Upper lobe of right lung (tissue), 1 donor: ENCODE results near the gene ITGBL1. TPM values are rescaled to one million over a fixed set of nuclear protein-coding genes. Genes with fewer than 3 reads are reported as not detected.

Source experiments
- ATAC-seq: fragments of 200-7000 bp; cut with Tn5 transposase; one replicate; pipeline ENCODE4 v1.9.1; 2020; ENCODE audit warnings: mild to moderate bottlenecking, moderate library complexity
- DNase-seq: peaks from one replicate; pipeline ENCODE4 v3.0.0-alpha.2; 2020
- H3K27ac ChIP-seq: fragments of 200-600 bp; one replicate; pipeline ENCODE4 v1.8.0; 2022
- H3K27me3 ChIP-seq: fragments of 200-600 bp; one replicate; pipeline ENCODE4 v1.8.0; 2022; ENCODE audit warnings: mild to moderate bottlenecking
- H3K36me3 ChIP-seq: fragments of 200-600 bp; one replicate; pipeline ENCODE4 v1.8.0; 2022
- H3K4me1 ChIP-seq: fragments of 200-600 bp; one replicate; pipeline ENCODE4 v1.8.0; 2022
- H3K4me3 ChIP-seq: fragments of 200-600 bp; one replicate; pipeline ENCODE4 v1.8.0; 2022; ENCODE audit warnings: mild to moderate bottlenecking
- H3K9me3 ChIP-seq: fragments of 200-600 bp; one replicate; pipeline ENCODE4 v1.8.0; 2022
- intact Hi-C: fragments of 100-400 bp; cut with DNase I; formaldehyde crosslinking; loops from one replicate; pipeline ENCODE4 v1.11.0; 2022
- total RNA-seq: library from RNA; stranded (reverse); fragmentation: NEBNext Ultra II Directional; extraction: Animal tissue kit (Norgen Biotek cat#: 25700); gene quantifications from one replicate; pipeline ENCODE4 v1.2.1, GENCODE V29; 2021
- TF ChIP-seq, protein P1 (sequence below): fragments of 200-600 bp; IDR thresholded peaks from one replicate; pipeline ENCODE4 v1.8.0; 2022; ENCODE audit warnings: antibody characterized with exemption
- donor health status: DM: no; HTN: yes; CAD: no; lungs with severe emphysema.

The ITGBL1 gene
- total RNA-seq, 1 donor from 2014 or later = 43.6 TPM

GRCh38 chr13:101523154-101524131 lies 71.0 kb downstream of the ITGBL1 start:
- no peak for ATAC-seq
- H3K4me3 ChIP-seq = no peak overlapping the region
- no peaks in the 10 kb centered on the region for H3K4me1 ChIP-seq
- no peaks in the 10 kb centered on the region for H3K36me3 ChIP-seq
- H3K9me3 ChIP-seq = no peaks in the 10 kb centered on the region
- no peak overlapping the region for H3K27ac ChIP-seq
- DNase-seq = no peak
- no peaks in the 10 kb centered on the region for H3K27me3 ChIP-seq
- intact Hi-C loops = no loop called here
- TF ChIP-seq, protein P1, sequence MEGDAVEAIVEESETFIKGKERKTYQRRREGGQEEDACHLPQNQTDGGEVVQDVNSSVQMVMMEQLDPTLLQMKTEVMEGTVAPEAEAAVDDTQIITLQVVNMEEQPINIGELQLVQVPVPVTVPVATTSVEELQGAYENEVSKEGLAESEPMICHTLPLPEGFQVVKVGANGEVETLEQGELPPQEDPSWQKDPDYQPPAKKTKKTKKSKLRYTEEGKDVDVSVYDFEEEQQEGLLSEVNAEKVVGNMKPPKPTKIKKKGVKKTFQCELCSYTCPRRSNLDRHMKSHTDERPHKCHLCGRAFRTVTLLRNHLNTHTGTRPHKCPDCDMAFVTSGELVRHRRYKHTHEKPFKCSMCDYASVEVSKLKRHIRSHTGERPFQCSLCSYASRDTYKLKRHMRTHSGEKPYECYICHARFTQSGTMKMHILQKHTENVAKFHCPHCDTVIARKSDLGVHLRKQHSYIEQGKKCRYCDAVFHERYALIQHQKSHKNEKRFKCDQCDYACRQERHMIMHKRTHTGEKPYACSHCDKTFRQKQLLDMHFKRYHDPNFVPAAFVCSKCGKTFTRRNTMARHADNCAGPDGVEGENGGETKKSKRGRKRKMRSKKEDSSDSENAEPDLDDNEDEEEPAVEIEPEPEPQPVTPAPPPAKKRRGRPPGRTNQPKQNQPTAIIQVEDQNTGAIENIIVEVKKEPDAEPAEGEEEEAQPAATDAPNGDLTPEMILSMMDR = no peak

DNA sequence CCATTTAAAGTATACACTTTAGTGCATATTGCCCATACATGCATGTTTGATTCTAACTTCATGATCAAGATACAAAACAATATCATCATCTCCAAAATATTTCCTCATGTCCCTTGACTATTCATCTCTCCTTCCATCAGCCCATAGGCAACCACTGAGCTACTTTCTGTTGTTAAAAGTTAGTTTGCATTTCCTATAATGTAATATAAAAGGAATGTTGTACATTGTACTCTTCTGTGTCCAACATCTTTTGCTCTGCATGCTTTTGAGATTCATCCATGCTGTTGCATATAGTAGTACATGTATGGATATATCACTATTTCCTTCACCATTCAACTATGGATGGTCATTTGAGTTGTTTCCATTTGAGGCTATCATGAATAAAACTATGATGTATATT lies 74.7 kb downstream of the ITGBL1 start:
- no peaks in the 10 kb centered on the region for H3K4me1 ChIP-seq

GRCh38 chr13:101529422-101529821 lies 76.9 kb downstream of the ITGBL1 start:
- Histone ChIP-seq H3K27ac (no peak overlapping the region), H3K4me1 (no peaks in the 10 kb centered on the region), H3K27me3 (no peaks in the 10 kb centered on the region), H3K9me3 (no peaks in the 10 kb centered on the region), H3K36me3 (no peaks in the 10 kb centered on the region), H3K4me3 (no peak overlapping the region)
- DNase-seq (no peak), ATAC-seq (no peak)
- intact Hi-C loops = no loop called here
- TF ChIP-seq, protein P1 = no peak

More for the DNA sequence above, 74.7 kb downstream of the ITGBL1 start:
- TF ChIP-seq, protein P1 = no peak
- H3K9me3 ChIP-seq = no peaks in the 10 kb centered on the region
- intact Hi-C loops = no loop called here
- H3K4me3 ChIP-seq = no peak overlapping the region
- H3K27me3 ChIP-seq = no peaks in the 10 kb centered on the region
- H3K36me3 ChIP-seq = no peaks in the 10 kb centered on the region
- no peak for ATAC-seq
- no peak for DNase-seq
- H3K27ac ChIP-seq = no peak overlapping the region

DNA sequence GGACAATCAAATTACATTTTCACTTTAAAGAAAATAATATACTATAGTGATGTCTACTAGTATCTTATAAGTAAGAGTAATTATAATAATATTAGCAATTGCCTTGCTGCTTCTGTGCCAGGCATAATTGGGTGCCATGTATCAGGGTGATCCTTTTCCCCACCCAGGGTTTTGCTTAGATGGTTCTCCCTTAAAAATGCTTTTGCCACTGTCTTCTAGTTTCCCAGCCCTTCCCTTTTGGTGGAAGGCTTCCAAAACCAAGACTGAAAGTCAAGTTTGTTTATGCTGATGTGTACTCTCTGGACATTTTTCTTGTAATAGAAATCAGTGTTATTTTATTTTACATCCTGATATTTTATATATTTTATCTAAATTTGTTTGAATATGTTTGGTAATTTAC lies 77.8 kb downstream of the ITGBL1 start:
- H3K36me3 ChIP-seq = no peaks in the 10 kb centered on the region
- no peak overlapping the region for H3K27ac ChIP-seq
- intact Hi-C loops = no loop called here
- no peaks in the 10 kb centered on the region for H3K4me1 ChIP-seq
- H3K4me3 ChIP-seq = no peak overlapping the region
- ATAC-seq (no peak), DNase-seq (no peak)
- TF ChIP-seq, protein P1 = no peak
- H3K27me3 ChIP-seq = no peaks in the 10 kb centered on the region
- H3K9me3 ChIP-seq = no peaks in the 10 kb centered on the region

GRCh38 chr13:101535192-101535746 lies 82.8 kb downstream of the ITGBL1 start:
- intact Hi-C loops = no loop called here

More at GRCh38 chr13:101535192-101535746, 82.8 kb downstream of the ITGBL1 start:
- no peaks in the 10 kb centered on the region for H3K4me1 ChIP-seq
- H3K4me3 ChIP-seq = no peak overlapping the region
- TF ChIP-seq, protein P1 = no peak
- no peak for DNase-seq
- H3K36me3 ChIP-seq = no peaks in the 10 kb centered on the region
- no peak overlapping the region for H3K27ac ChIP-seq
- no peaks in the 10 kb centered on the region for H3K9me3 ChIP-seq
- ATAC-seq = no peak
- H3K27me3 ChIP-seq = no peaks in the 10 kb centered on the region
